ENCODE data around the gene ZNRF4.

ZNRF4 gene

GRCh38 chr19:5443723-5444122 is 11.5 kb upstream of the ZNRF4 start:
- whole genome bisulfite sequencing, 2 experiments (ENCODE audit: insufficient coverage in 2 of 2) = 87 to 92% methylated on average over 4 of the region's 5 CpGs
- Histone ChIP-seq H3K4me1 (ENCODE audit: control insufficient read depth, insufficient read depth, low read length, poor library complexity, severe bottlenecking) (no peaks in the 10 kb centered on the region), H3K36me3 (ENCODE audit: control insufficient read depth, insufficient read depth, low read length) (no peaks in the 10 kb centered on the region), H3K4me3 (ENCODE audit: extremely low read depth, insufficient read depth, low read length, poor library complexity, severe bottlenecking) (no peak overlapping the region), H3K9me3 (ENCODE audit: control insufficient read depth, low read length) (no peaks in the 10 kb centered on the region), H3K27ac (ENCODE audit: low read depth, low read length, severe bottlenecking) (no peak overlapping the region)

- no peak overlapping the region for H3K4me3 ChIP-seq (ENCODE audit: extremely low read depth, insufficient read depth, low read length, poor library complexity, severe bottlenecking)
- no peak overlapping the region for H3K27ac ChIP-seq (ENCODE audit: low read depth, low read length, severe bottlenecking)
- whole genome bisulfite sequencing, 2 experiments (ENCODE audit: insufficient coverage in 2 of 2) = 92 to 93% methylated on average over 3 of the region's 5 CpGs
- no peaks in the 10 kb centered on the region for H3K4me1 ChIP-seq (ENCODE audit: control insufficient read depth, insufficient read depth, low read length, poor library complexity, severe bottlenecking)
- H3K9me3 ChIP-seq (ENCODE audit: control insufficient read depth, low read length) = no peaks in the 10 kb centered on the region
- H3K36me3 ChIP-seq (ENCODE audit: control insufficient read depth, insufficient read depth, low read length) = no peaks in the 10 kb centered on the region
Measured at GRCh38 chr19:5444431-5444830, 10.8 kb upstream of the ZNRF4 start.

GRCh38 chr19:5445071-5445470 is 10.1 kb upstream of the ZNRF4 start:
- H3K27ac ChIP-seq (ENCODE audit: low read depth, low read length, severe bottlenecking) = no peak overlapping the region
- H3K9me3 ChIP-seq (ENCODE audit: control insufficient read depth, low read length) = no peaks in the 10 kb centered on the region
- no peaks in the 10 kb centered on the region for H3K4me1 ChIP-seq (ENCODE audit: control insufficient read depth, insufficient read depth, low read length, poor library complexity, severe bottlenecking)
- no peak overlapping the region for H3K4me3 ChIP-seq (ENCODE audit: extremely low read depth, insufficient read depth, low read length, poor library complexity, severe bottlenecking)
- WGBS, 2 experiments (ENCODE audit: insufficient coverage in 2 of 2) = 25 to 37% methylated on average over 1 to 2 of the region's 2 CpGs
- no peaks in the 10 kb centered on the region for H3K36me3 ChIP-seq (ENCODE audit: control insufficient read depth, insufficient read depth, low read length)

GRCh38 chr19:5445561-5446055 is 9.6 kb upstream of the ZNRF4 start:
- Histone ChIP-seq H3K4me1 (ENCODE audit: control insufficient read depth, insufficient read depth, low read length, poor library complexity, severe bottlenecking) (no peaks in the 10 kb centered on the region), H3K27ac (ENCODE audit: low read depth, low read length, severe bottlenecking) (no peak overlapping the region), H3K36me3 (ENCODE audit: control insufficient read depth, insufficient read depth, low read length) (no peaks in the 10 kb centered on the region), H3K4me3 (ENCODE audit: extremely low read depth, insufficient read depth, low read length, poor library complexity, severe bottlenecking) (no peak overlapping the region), H3K9me3 (ENCODE audit: control insufficient read depth, low read length) (no peaks in the 10 kb centered on the region)
- WGBS, 2 experiments (ENCODE audit: insufficient coverage in 2 of 2) = 39 to 43% methylated on average over 3 to 4 of the region's 5 CpGs

GRCh38 chr19:5447700-5448311 is 7.4 kb upstream of the ZNRF4 start:
- WGBS, 2 experiments (ENCODE audit: insufficient coverage in 2 of 2) = 55 to 59% methylated on average over 11 to 14 of the region's 15 CpGs
- Histone ChIP-seq H3K4me3 (ENCODE audit: extremely low read depth, insufficient read depth, low read length, poor library complexity, severe bottlenecking) (no peak overlapping the region), H3K36me3 (ENCODE audit: control insufficient read depth, insufficient read depth, low read length) (no peaks in the 10 kb centered on the region), H3K4me1 (ENCODE audit: control insufficient read depth, insufficient read depth, low read length, poor library complexity, severe bottlenecking) (no peaks in the 10 kb centered on the region), H3K27ac (ENCODE audit: low read depth, low read length, severe bottlenecking) (no peak overlapping the region), H3K9me3 (ENCODE audit: control insufficient read depth, low read length) (no peaks in the 10 kb centered on the region)

- 55 to 63% methylated on average over 10 to 14 of the region's 15 CpGs for WGBS, 2 experiments (ENCODE audit: insufficient coverage in 2 of 2)
- Histone ChIP-seq H3K36me3 (ENCODE audit: control insufficient read depth, insufficient read depth, low read length) (no peaks in the 10 kb centered on the region), H3K27ac (ENCODE audit: low read depth, low read length, severe bottlenecking) (no peak overlapping the region), H3K4me1 (ENCODE audit: control insufficient read depth, insufficient read depth, low read length, poor library complexity, severe bottlenecking) (no peaks in the 10 kb centered on the region), H3K9me3 (ENCODE audit: control insufficient read depth, low read length) (no peaks in the 10 kb centered on the region), H3K4me3 (ENCODE audit: extremely low read depth, insufficient read depth, low read length, poor library complexity, severe bottlenecking) (no peak overlapping the region)
Measured at GRCh38 chr19:5448374-5448773, 6.8 kb upstream of the ZNRF4 start.

- WGBS, 2 experiments (ENCODE audit: insufficient coverage in 2 of 2) = 78 to 79% methylated on average over 5 to 7 of the region's 9 CpGs
- no peak overlapping the region for H3K4me3 ChIP-seq (ENCODE audit: extremely low read depth, insufficient read depth, low read length, poor library complexity, severe bottlenecking)
- H3K9me3 ChIP-seq (ENCODE audit: control insufficient read depth, low read length) = no peaks in the 10 kb centered on the region
- no peak overlapping the region for H3K27ac ChIP-seq (ENCODE audit: low read depth, low read length, severe bottlenecking)
- H3K4me1 ChIP-seq (ENCODE audit: control insufficient read depth, insufficient read depth, low read length, poor library complexity, severe bottlenecking) = no peaks in the 10 kb centered on the region
- no peaks in the 10 kb centered on the region for H3K36me3 ChIP-seq (ENCODE audit: control insufficient read depth, insufficient read depth, low read length)
Measured at GRCh38 chr19:5450482-5451126, 4.6 kb upstream of the ZNRF4 start.

- Histone ChIP-seq H3K9me3 (ENCODE audit: control insufficient read depth, low read length) (no peaks in the 10 kb centered on the region), H3K4me1 (ENCODE audit: control insufficient read depth, insufficient read depth, low read length, poor library complexity, severe bottlenecking) (no peaks in the 10 kb centered on the region), H3K36me3 (ENCODE audit: control insufficient read depth, insufficient read depth, low read length) (no peaks in the 10 kb centered on the region), H3K27ac (ENCODE audit: low read depth, low read length, severe bottlenecking) (no peak overlapping the region), H3K4me3 (ENCODE audit: extremely low read depth, insufficient read depth, low read length, poor library complexity, severe bottlenecking) (no peak overlapping the region)
- WGBS, 2 experiments (ENCODE audit: insufficient coverage in 2 of 2) = 87 to 89% methylated on average over 8 to 10 of the region's 10 CpGs
Measured at GRCh38 chr19:5451494-5451893, 3.7 kb upstream of the ZNRF4 start.

GRCh38 chr19:5452594-5453565 is 2.3 kb upstream of the ZNRF4 start:
- 87 to 89% methylated on average over 12 to 14 of the region's 16 CpGs for WGBS, 2 experiments (ENCODE audit: insufficient coverage in 2 of 2)
- Histone ChIP-seq H3K4me1 (ENCODE audit: control insufficient read depth, insufficient read depth, low read length, poor library complexity, severe bottlenecking) (no peaks in the 10 kb centered on the region), H3K4me3 (ENCODE audit: extremely low read depth, insufficient read depth, low read length, poor library complexity, severe bottlenecking) (no peak overlapping the region), H3K27ac (ENCODE audit: low read depth, low read length, severe bottlenecking) (no peak overlapping the region), H3K9me3 (ENCODE audit: control insufficient read depth, low read length) (no peaks in the 10 kb centered on the region), H3K36me3 (ENCODE audit: control insufficient read depth, insufficient read depth, low read length) (no peaks in the 10 kb centered on the region)

- 77 to 83% methylated on average over 3 of the region's 5 CpGs for WGBS, 2 experiments (ENCODE audit: insufficient coverage in 2 of 2)
- Histone ChIP-seq H3K9me3 (ENCODE audit: control insufficient read depth, low read length) (no peaks in the 10 kb centered on the region), H3K4me1 (ENCODE audit: control insufficient read depth, insufficient read depth, low read length, poor library complexity, severe bottlenecking) (no peaks in the 10 kb centered on the region), H3K4me3 (ENCODE audit: extremely low read depth, insufficient read depth, low read length, poor library complexity, severe bottlenecking) (no peak overlapping the region), H3K27ac (ENCODE audit: low read depth, low read length, severe bottlenecking) (no peak overlapping the region), H3K36me3 (ENCODE audit: control insufficient read depth, insufficient read depth, low read length) (no peaks in the 10 kb centered on the region)
Measured at GRCh38 chr19:5454743-5455142, 474 bp upstream of the ZNRF4 start.
